ENCODE measurements around the gene RICTOR.
"Not testable (repeated sequence)": the region's sequence is repeated elsewhere in the genome, so short reads cannot be mapped to it uniquely, and the experiment has no call there.

RICTOR gene

DNA sequence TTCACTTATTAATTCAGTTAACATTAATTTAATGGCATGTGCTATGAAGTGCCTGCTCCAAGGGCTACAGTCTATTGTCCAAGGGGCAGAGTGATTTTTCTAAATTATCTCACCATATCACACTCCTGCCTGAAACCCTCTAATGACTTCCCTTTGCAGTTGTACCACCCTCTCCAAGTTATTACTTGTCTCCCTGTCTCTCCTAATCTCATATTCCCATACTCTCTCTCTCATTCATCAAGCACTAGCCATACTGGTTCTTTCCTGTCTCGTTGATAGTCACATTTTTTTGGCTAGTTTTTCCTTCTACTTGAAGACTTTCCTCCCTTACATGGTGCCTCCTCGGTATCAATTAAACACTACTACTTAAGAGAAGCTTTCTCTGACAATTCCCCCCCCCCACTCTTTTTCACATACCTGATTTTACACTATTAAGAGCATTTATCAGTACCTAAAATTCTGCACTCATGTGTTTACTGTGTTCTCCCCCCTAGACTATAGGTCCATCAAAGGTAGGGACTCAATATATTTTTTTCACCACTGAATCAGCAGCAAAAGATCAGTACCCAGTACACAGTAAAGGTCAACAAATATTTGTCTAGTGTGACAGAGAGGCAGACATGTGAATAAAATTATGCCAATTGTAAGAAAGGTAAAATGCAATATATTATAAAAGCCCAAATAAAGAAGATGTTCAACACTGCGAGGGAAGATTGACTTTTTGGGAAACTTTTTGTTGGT lies 19.0 kb downstream of the RICTOR start:
- in situ Hi-C loops (cut with HindIII; ENCODE audit: low pct_ligation_motif_present, low sequenced_read_pairs), result no loop called here
- TF ChIP-seq, protein P1, sequence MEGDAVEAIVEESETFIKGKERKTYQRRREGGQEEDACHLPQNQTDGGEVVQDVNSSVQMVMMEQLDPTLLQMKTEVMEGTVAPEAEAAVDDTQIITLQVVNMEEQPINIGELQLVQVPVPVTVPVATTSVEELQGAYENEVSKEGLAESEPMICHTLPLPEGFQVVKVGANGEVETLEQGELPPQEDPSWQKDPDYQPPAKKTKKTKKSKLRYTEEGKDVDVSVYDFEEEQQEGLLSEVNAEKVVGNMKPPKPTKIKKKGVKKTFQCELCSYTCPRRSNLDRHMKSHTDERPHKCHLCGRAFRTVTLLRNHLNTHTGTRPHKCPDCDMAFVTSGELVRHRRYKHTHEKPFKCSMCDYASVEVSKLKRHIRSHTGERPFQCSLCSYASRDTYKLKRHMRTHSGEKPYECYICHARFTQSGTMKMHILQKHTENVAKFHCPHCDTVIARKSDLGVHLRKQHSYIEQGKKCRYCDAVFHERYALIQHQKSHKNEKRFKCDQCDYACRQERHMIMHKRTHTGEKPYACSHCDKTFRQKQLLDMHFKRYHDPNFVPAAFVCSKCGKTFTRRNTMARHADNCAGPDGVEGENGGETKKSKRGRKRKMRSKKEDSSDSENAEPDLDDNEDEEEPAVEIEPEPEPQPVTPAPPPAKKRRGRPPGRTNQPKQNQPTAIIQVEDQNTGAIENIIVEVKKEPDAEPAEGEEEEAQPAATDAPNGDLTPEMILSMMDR (IDR thresholded peaks at IDR 0.05; ENCODE audit: low read depth, low read length, missing control alignments), result no peak
- DNase-seq, result no peak
- no peaks in the 10 kb centered on the region for H3K27me3 ChIP-seq (replicated peaks)
- H3K4me3 ChIP-seq (ENCODE audit: low read depth, low read length), result no peak overlapping the region
- H3K27ac ChIP-seq, result no peak overlapping the region
- no peaks in the 10 kb centered on the region for H3K36me3 ChIP-seq (replicated peaks)

DNA sequence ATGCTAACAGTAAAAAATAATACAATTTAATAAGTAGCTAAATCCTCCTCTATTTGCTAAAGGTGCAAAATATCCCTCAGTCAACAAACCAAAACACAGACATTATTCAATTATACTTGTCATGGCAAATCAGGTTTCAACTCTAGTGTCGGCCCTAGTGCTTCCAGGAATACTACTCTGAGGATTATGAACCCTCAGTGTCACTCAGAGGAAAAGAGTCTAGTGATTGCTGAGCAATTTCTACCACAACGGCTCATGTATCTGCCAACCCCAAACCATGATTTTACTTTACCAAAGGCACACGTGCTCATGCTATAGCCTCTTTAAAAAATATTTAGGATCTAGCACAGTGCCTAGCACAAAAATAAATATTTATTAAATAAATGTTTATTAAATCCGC lies 21.0 kb downstream of the RICTOR start:
- no peak for DNase-seq
- Histone ChIP-seq H3K4me3 (ENCODE audit: low read depth, low read length) (no peak overlapping the region), H3K27me3 (replicated peaks) (no peaks in the 10 kb centered on the region), H3K27ac (no peak overlapping the region), H3K36me3 (replicated peaks) (no peaks in the 10 kb centered on the region)
- TF ChIP-seq, protein P1 (IDR thresholded peaks at IDR 0.05; ENCODE audit: low read depth, low read length, missing control alignments), result no peak
- in situ Hi-C loops (cut with HindIII; ENCODE audit: low pct_ligation_motif_present, low sequenced_read_pairs), result no loop called here

DNA sequence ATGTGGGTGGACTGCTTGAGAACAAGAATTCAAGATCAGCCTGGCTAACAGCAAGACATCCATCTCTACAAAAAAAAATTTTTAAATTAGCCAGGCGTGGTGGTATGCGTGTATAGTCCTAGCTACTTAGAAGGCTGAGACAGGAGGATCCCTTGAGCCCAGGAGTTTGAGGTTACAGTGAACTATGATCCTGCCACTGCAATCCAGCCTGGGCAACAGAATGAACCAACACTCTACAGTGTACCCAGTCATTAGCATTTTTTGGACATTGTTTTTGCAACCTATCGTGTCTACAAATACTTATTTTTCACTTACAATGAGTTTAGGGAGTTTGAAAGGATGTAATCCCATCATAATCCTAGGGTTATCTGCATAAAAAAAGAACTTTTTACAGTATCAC lies 22.1 kb downstream of the RICTOR start:
- in situ Hi-C loops (cut with HindIII; ENCODE audit: low pct_ligation_motif_present, low sequenced_read_pairs), result no loop called here
- no peak for DNase-seq
- TF ChIP-seq, protein P1 (IDR thresholded peaks at IDR 0.05; ENCODE audit: low read depth, low read length, missing control alignments), result no peak
- no peaks in the 10 kb centered on the region for H3K36me3 ChIP-seq (replicated peaks)
- H3K4me3 ChIP-seq (ENCODE audit: low read depth, low read length), result no peak overlapping the region
- no peaks in the 10 kb centered on the region for H3K27me3 ChIP-seq (replicated peaks)
- no peak overlapping the region for H3K27ac ChIP-seq

DNA sequence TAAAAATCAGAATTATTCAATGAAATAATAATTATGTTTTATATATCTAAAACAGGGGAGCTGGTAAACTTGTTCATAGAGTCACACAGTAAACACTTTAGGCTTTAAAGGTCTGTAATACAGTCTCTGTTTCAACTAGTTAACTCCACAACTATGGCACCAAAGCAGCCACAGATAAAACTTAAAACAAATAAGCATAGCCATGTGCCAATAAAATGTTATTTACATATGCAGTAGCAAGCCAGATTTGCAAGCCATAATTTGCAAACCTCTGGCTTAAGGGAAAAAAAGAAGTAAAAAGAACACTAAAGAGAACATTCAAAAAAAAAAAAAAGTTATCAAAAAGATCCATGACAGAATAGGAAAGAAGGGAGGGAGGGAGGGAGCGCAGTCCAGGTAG lies 24.9 kb downstream of the RICTOR start:
- TF ChIP-seq, protein P1 (IDR thresholded peaks at IDR 0.05; ENCODE audit: low read depth, low read length, missing control alignments), result no peak
- in situ Hi-C loops (cut with HindIII; ENCODE audit: low pct_ligation_motif_present, low sequenced_read_pairs), result no loop called here
- no peak for DNase-seq
- H3K27me3 ChIP-seq (replicated peaks), result no peaks in the 10 kb centered on the region
- no peak overlapping the region for H3K27ac ChIP-seq
- no peak overlapping the region for H3K4me3 ChIP-seq (ENCODE audit: low read depth, low read length)
- no peaks in the 10 kb centered on the region for H3K36me3 ChIP-seq (replicated peaks)

DNA sequence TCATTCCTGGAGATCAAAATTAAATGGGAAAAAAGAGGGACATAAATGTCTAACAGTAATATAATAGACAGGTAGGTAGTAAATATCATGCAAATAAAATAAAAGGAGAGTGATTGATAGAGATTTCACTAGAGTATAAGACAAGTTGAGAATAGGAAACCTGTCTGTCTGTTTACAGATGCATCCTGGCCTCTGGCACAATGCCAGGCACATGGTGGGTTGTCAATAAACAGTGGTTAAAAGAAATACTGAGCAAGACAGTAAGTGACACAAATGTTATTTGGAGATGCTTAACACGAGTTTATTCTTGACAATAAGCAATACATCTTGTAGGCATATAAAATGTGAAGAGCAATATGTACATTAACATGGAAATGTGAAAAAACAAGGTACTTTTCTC lies 33.3 kb downstream of the RICTOR start:
- no peak overlapping the region for H3K4me3 ChIP-seq (ENCODE audit: low read depth, low read length)
- DNase-seq, result no peak
- TF ChIP-seq, protein P1 (IDR thresholded peaks at IDR 0.05; ENCODE audit: low read depth, low read length, missing control alignments), result no peak

DNA sequence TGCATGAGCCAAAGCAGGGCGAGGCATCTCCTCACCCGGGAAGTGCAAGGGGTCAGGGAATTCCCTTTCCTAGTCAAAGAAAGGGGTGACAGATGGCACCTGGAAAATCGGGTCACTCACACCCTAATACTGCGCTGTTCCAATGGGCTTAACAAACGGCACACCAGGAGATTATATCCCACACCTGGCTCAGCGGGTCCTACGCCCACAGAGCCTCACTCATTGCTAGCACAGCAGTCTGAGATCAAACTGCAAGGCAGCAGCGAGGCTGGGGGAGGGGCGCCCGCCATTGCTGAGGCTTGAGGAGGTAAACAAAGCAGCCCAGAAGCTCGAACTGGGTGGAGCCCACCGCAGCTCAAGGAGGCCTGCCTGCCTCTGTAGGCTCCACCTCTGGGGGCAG lies 39.7 kb downstream of the RICTOR start:
- H3K27ac ChIP-seq; H3K4me3 ChIP-seq (ENCODE audit: low read depth, low read length); H3K36me3 ChIP-seq (replicated peaks); DNase-seq; in situ Hi-C loops (cut with HindIII; ENCODE audit: low pct_ligation_motif_present, low sequenced_read_pairs); H3K27me3 ChIP-seq (replicated peaks): not testable (repeated sequence)

More for the DNA sequence above, 33.3 kb downstream of the RICTOR start:
- Histone ChIP-seq H3K27ac (no peak overlapping the region), H3K27me3 (replicated peaks) (no peaks in the 10 kb centered on the region), H3K36me3 (replicated peaks) (no peaks in the 10 kb centered on the region)
- in situ Hi-C loops (cut with HindIII; ENCODE audit: low pct_ligation_motif_present, low sequenced_read_pairs), result no loop called here
